ENCODE measurements around the gene ARHGAP45.

The ARHGAP45 gene

GRCh38 chr19:1085676-1086442 is 18.9 kb downstream of the ARHGAP45 start:
- DNase-seq (ENCODE audit: low spot score), result no peak

- DNase-seq (ENCODE audit: low spot score), result no peak
These were observed 19.6 kb downstream of the ARHGAP45 start for GRCh38 chr19:1086613-1087012.

- DNase-seq (ENCODE audit: low spot score), result no peak
These were observed 20.9 kb downstream of the ARHGAP45 start for GRCh38 chr19:1087813-1088415.

- no peak for DNase-seq (ENCODE audit: low spot score)
These were observed 21.5 kb downstream of the ARHGAP45 start for GRCh38 chr19:1088416-1089010.

- DNase-seq (ENCODE audit: low spot score), result no peak
These were observed 22.3 kb downstream of the ARHGAP45 start for GRCh38 chr19:1089126-1089771.

- no peak for DNase-seq (ENCODE audit: low spot score)
These were observed 22.9 kb downstream of the ARHGAP45 start for GRCh38 chr19:1089891-1090290.

GRCh38 chr19:1090731-1091543 is 24.0 kb downstream of the ARHGAP45 start:
- no peak for DNase-seq (ENCODE audit: low spot score)

GRCh38 chr19:1091544-1092175 is 24.7 kb downstream of the ARHGAP45 start:
- no peak for DNase-seq (ENCODE audit: low spot score)

- no peak for DNase-seq (ENCODE audit: low spot score)
These were observed 26.4 kb downstream of the ARHGAP45 start for GRCh38 chr19:1093330-1093729.

- DNase-seq (ENCODE audit: low spot score), result no peak
These were observed 27.0 kb downstream of the ARHGAP45 start for GRCh38 chr19:1093811-1094553.

GRCh38 chr19:1094655-1094977 is 27.6 kb downstream of the ARHGAP45 start:
- DNase-seq (ENCODE audit: low spot score), result no peak

- peak; percentile 98 for DNase-seq (ENCODE audit: low spot score)
These were observed 28.2 kb downstream of the ARHGAP45 start, which contains the start of gene POLR2E for GRCh38 chr19:1094978-1095701. POLR2E (minus strand) TSS chr19:1095375; CDS start chr19:1095315, 60 bp downstream.

GRCh38 chr19:1097810-1098176 is 30.8 kb downstream of the ARHGAP45 start:
- DNase-seq (ENCODE audit: low spot score), result no peak

- no peak for DNase-seq (ENCODE audit: low spot score)
These were observed 31.4 kb downstream of the ARHGAP45 start for GRCh38 chr19:1098177-1099051.

- no peak for DNase-seq (ENCODE audit: low spot score)
These were observed 34.4 kb downstream of the ARHGAP45 start for GRCh38 chr19:1101337-1101698.

GRCh38 chr19:1102407-1103131 is 35.6 kb downstream of the ARHGAP45 start:
- DNase-seq (ENCODE audit: low spot score), result no peak

- no peak for DNase-seq (ENCODE audit: low spot score)
These were observed 36.3 kb downstream of the ARHGAP45 start for GRCh38 chr19:1103132-1103707.

- DNase-seq (ENCODE audit: low spot score), result peak; percentile 96
These were observed 36.8 kb downstream of the ARHGAP45 start, which contains the start of gene GPX4 for GRCh38 chr19:1103708-1104310. GPX4 (plus strand) TSS chr19:1103994; CDS start chr19:1104044, 50 bp downstream.

All from D341Med (cell line).